Fibroblast of skin of right biceps (primary cell): ENCODE results near the gene BATF2.
"Not testable (repeated sequence)": the region's sequence is repeated elsewhere in the genome, so short reads cannot be mapped to it uniquely, and the experiment has no call there.

Experiments used
- DNase-seq: peaks from one replicate; pipeline ENCODE4 v3.0.0-alpha.2; 2013

The BATF2 gene, protein sequence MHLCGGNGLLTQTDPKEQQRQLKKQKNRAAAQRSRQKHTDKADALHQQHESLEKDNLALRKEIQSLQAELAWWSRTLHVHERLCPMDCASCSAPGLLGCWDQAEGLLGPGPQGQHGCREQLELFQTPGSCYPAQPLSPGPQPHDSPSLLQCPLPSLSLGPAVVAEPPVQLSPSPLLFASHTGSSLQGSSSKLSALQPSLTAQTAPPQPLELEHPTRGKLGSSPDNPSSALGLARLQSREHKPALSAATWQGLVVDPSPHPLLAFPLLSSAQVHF

DNA sequence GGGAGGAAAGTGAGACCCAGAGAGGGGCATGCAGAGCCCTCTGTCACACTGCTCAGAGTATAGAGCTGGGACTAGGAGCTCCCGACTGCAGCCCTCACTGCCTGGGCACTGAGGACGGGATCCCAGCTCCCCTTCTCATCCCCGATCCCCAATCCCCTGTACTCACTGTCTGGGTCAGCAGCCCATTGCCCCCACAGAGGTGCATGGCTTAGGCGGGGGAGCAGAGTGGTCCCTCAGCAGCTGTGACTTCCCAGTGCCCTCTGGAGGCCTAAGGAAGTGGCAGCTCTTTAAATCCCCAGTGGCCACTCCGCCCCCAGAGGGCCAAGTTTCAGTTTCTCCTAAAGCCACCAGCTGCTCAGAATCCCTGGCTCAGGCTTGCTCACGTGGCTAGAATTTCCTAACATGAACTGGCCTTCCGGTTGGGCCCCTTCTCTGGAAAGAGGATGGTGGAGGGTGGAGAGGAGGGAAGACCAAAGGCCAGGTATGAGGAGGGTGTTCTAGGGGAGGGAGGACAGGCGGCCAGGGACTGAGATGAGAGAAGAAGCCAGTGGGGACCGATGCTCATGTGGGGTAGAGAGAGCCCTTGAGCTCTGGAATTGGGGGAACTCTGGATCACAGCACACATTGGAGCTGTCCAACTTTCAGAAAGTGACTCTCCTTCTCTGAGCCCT lies at the start of gene BATF2:
Gene BATF2, minus strand, starts transcription at position 262 of the 671 bp plus-strand sequence. Its CDS starts 57 bp downstream, at position 205.
- peak; percentile 60 for DNase-seq

DNA sequence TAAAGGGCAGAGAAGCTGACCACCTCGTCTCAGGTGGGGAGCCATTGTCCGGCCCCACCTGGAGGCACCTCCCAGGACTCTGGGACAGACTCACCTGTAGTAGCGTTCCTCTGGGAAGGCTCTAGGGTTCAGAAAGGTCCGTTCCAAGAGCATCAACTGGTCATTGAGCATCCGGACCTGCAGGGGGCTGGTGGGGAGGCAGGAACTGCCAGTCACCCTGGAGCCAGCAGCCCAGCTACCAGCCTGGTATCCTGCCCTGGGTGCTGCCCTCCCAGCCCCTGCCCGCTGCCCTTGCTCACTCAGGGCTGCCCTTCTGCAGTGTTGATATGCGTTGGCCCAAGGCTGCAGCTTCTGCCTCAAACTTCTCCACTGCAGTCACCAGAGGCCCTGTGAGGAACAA lies 49.0 kb upstream of the BATF2 start:
- DNase-seq: no peak

DNA sequence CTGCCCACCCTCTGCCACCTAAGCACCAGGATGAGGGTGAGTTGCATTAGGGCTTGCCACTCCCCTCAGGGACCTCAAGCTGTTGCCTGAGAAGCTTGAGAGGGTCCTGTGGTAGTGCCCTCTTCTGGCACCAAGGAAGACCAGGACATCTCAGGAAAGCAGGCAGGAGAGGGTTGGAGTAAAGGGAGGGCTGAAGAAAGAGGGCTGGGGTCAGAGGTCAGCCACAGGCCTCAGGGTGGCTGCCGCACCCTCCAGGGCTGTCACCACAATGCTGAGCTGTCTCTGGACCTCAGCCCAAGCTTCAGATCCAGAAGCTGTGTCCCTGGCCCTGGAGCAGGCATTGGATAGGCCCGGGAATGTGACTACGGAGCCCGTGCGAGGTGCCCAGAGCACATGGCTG lies 48.3 kb upstream of the BATF2 start:
- no peak for DNase-seq

DNA sequence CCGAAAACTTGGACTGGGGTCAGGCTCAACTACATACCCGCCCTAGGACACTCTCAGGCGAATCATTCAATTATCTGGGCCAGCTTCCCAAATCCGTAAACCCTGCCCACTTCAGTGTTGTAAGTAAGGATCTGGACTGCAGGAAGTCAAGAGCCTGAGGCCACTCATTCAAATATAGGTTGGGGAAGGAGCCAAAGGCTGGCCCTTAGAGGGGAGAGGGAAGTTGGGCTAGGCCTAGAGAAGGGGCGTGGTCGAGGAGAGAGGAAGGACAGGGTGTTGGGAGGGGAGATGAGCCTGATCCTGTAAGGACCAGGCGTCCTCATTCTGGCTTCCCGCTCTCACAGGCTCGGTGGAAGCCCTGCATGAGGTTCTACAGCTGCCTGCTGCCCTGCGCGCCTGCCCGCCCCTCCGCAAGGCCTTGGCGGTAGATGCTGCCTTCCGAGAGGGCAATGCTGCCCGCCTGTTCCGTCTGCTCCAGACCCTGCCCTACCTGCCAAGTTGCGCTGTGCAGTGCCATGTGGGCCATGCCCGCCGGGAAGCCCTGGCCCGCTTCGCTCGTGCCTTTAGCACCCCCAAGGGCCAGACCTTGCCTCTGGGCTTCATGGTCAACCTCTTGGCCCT lies 47.2 kb upstream of the BATF2 start:
- peak; percentile 30 for DNase-seq

DNA sequence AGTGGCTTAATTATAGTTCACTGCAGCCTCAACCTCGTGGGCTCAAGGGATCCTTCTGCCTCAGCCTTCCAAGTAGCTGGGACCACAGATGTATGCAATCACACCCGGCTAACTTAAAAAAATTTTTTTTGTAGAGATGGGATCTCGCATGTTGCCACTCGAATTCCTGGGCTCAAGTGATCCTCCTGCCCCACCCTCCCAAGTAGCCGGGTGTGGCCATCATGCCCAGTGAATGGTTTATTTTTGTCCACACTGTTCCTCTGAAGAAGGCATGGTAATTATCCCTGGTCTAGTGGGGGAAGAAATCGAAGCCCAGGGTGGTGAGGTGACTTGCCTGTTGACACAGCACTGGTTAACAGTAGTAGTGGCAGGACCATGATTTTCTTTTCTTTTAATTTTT lies 46.1 kb upstream of the BATF2 start:
- DNase-seq: no peak

DNA sequence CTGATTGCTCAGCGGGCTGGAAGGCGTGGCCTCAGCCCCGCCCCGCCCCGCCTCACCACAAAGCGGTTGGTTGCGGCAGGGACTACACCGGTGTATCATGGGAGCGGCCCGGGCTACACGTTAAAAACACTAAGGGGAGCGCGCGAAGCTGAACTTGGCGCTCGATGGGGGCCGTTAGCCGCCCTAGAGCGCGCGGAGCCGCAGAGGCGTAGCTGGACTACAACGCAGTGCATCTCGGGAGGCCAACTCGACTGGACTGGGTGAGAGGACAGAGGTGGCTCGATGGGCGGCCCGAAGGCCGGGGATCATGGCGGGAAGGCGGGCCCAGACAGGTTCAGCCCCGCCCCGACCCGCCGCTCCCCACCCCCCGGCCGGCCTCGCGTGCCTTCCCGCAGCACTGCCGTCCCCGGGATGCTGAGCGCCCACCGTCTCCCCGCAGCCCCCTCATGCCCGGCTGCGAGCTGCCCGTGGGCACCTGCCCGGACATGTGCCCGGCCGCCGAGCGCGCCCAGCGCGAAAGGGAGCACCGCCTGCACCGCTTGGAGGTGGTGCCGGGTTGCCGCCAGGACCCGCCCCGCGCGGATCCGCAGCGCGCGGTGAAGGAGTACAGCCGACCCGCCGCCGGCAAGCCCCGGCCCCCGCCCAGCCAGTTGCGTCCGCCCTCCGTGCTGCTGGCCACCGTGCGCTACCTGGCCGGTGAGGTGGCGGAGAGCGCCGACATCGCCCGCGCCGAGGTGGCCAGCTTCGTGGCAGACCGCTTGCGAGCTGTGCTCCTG lies 44.3 kb upstream of the BATF2 start, which contains the start of gene SAC3D1:
Gene SAC3D1, plus strand, starts transcription at position 364 of the 776 bp plus-strand sequence. Its CDS starts 83 bp downstream, at position 447.
- peak; percentile 97 for DNase-seq

DNA sequence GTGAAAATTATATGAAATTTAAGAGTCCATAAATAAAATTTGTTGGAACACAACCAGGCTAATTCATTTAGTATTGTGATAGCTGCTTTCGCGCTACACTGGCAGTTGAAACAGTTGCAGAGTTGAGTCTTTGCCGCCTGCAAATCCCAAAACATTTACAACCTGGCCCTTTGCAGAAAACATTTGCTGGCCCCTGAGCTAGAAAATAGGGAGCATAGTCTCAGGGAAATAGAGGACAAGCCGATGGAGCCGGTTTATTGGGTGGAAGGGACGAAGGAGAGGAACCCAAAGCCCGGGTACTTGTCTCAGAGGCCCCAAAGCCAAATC lies 43.7 kb upstream of the BATF2 start:
- DNase-seq: no peak

DNA sequence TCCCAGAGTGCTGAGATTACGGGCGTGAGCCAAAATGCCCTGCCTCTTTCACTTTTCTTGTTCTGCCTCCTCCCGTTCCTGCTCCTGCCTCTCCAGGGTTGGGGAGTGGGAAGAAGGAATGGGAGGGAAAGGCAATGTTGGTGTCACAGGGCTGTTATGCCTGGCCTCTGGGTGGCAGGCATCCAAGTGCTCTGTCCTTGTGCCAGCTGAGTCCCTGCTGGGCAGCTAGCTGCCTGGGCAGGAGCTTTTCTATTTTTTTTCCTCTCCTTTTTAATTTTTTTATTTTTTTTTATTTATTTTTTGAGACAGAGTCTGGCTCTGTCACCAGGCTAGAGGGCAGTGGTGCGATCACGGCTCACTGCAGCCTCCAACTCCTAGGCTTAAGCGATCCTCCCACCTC lies 40.2 kb upstream of the BATF2 start:
- no peak for DNase-seq

DNA sequence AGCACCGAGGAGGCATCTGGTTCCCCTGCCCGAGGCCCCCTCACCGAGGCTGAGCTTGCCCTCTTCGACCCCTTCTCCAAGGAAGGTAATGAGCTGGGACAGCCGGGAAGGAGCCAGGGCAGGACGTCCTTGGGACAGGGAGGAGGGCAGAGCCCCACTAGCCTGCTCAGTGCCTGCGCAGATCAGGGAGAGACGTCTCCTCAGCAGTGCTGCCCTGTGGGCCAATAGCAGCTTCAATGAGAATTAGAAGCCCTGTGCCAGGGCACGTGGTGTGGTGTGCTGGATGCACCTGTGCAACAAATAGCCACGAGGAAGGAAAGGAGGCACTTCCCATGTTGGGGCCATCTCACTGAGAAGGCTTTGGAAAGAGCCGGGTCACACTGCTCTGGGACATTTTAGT lies 38.8 kb upstream of the BATF2 start:
- no peak for DNase-seq

DNA sequence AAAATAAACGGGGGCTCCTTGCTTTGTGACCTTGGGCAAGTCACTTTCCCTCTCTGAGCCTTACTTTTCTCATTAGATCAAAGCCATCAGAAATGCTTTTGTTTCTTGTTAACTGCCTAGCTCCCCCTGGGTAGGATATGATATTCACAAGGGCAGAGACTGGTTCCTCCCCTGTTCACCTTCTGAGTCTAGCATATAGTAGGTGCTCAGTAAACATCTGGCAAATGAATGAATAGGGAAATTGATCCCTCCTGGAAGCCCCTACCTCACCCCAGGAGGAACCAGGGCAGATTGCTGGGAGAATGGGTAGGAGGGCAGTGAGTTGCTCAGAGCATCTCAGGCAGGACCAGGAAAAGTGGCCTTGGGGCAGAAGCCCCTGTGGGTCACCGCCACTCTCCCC lies 37.7 kb upstream of the BATF2 start:
- DNase-seq: no peak

DNA sequence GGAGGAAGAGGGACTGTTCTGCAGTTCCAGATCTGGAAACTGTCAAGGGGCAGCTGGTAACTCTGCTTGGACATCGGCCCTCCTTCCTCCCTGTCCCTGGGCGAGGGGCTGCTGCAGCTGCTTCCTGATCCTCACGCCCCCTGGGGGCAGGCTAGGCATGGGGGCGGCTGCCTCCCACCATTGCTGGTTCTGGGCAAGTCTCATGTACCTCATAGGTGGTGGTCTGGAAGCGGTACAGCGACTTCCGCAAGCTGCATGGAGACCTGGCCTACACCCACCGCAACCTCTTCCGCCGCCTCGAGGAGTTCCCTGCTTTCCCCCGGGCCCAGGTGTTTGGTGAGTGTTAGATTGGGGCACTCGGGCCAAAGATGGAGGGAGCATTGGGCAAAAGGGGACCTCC lies 35.4 kb upstream of the BATF2 start:
- DNase-seq: no peak

DNA sequence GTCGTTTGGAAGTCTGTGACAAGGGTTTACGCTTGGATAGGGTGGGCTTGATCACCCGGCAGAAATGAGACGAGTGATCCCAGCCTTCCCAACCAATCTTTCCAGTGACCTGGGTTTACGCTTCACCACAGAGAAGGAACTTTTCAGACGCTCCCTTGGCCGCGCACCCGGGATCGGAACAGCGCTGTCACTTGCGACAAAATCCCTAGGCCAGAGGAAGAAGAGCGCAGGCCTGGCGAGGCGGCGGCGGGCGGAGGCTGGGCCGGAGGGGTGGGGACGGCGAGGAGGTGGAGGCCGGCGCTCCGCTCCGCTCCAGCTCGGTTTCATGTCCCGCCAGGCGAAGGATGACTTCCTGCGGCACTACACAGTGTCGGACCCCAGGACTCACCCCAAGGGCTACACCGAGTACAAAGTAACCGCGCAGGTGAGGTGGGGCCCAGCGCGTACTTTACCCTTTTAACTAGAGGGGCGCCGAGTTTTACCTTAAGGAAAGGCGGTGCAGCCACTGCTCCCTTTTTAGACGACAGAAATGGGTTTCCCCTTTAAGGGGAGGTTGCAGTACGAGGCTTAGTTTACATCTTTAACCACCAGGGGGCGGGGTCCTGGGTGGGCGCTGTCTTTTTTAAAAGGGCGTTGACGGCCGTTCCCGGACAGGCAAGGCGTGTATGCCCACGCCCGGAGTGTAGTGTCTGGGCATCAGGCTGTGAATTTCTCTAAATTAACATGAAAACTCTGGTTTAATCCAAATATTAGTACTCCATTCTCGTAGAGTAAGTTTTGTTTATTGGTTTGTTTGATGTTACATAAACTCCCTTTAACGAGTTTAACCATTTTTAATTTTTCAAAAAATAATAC lies 30.7 kb upstream of the BATF2 start, which contains the start of gene SNX15:
Gene SNX15, plus strand, starts transcription at position 227 of the 855 bp plus-strand sequence. Its CDS starts 99 bp downstream, at position 326.
- peak; percentile 97 for DNase-seq

DNA sequence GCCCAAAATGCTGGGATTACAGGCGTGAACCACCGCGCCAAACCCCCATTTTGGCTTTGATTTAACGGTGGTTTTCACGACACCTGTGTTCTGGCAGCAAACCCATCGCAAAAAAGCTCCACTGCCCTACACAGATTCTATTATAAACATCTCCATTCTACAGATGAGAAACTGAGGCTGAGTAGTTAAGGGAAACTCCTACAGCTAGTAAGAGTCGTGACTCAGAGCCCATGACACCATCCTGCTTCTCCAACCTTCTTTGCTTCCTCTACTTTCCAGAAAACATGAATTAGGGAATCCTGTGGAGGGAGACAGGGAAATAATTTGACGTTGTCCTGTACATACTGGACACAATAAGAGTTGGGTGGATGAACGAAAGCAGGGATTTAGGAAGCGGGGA lies 30.0 kb upstream of the BATF2 start:
- DNase-seq: no peak

DNA sequence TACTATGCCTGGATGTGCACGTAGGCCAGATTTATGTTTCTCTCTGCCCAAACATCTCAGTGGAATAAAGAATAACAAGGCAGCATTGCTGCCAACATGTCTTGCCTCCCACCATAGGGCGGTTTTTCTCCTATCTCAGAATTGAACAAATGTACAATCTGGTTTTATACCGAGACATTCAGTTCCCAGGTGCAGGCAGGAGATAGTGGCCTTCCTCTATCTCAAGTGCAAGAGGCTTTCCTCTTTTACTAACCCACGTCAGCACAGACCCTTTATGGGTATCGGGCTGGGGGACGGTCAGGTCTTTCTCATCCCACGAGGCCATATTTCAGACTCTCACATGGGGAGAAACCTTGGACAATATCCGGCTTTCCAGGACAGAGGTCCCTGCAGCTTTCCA lies 26.7 kb upstream of the BATF2 start:
- DNase-seq: not testable (repeated sequence)

DNA sequence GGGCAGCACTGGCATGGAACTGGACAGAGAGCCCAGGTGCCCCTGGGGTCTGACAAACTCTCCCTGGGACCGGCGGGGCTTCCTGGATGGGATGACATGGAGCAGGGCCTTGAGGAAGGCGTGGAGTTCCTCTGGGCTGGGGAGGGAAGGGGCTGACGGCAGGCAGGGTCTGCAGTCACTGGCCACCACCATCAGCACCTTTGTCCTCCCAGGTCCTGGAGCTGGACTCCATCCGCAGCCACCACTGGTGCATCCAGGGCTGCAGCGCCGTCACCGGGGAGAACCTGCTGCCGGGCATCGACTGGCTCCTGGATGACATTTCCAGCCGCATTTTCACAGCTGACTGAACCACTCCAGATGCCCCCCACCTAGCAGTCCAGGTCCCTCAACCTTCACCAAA lies 24.7 kb upstream of the BATF2 start:
- no peak for DNase-seq

DNA sequence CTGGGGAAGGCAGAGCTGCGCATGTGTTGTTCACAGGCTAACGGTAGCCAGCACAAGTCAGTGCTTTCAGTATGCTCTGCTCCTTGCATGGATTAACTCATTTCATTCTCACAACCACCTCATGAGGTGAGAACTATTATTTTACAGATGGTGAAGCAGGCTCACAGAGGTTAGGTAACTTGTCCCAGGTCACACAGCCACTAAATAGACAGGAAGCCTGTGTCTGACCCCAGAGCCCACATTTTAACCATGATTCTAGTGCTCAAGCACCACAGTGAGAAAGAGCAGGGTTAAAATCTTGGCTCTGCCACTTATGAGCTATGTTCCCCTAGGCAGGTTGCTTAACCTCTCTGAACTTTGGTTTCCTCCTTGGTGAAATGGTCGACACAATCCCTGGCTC lies 24.2 kb upstream of the BATF2 start:
- DNase-seq: no peak

DNA sequence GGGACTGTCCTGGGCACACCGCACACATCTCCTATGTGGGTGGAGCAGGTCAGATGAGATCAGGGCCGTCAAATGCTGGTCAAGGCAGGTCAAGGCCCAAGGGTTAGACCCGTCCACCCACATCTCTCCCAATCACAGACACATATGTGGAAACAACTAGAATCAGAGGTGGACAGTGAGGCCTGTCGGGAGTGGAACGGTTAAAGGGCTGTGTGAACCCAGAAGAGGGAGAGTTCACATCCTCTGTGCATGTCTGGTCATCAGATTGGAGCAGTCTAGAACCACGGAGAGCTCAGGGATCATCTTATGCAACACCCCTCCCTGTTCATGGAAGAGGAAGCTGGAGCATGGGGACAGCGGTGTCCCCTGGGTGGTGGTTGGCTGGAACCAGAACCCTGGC lies 23.1 kb upstream of the BATF2 start:
- DNase-seq: no peak

DNA sequence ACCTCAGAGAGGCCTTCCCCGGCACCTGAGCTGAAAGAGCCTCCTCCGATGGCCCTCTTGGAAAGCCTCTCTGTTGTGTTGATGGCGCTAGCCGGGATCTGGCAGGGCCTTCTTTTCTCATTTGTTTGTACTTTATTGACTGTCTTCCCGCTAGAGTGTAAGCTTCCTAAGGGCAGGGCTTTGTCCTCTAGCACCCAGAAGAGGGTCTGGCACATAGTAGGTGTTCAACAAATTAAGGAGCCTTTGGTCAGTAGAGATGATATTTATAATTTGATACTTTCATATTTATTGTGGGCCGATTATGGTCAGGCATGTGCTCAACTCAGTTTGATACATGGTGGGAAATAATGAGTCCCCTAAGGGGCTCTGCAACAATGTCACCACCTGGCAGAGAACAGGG lies 21.2 kb upstream of the BATF2 start:
- no peak for DNase-seq

DNA sequence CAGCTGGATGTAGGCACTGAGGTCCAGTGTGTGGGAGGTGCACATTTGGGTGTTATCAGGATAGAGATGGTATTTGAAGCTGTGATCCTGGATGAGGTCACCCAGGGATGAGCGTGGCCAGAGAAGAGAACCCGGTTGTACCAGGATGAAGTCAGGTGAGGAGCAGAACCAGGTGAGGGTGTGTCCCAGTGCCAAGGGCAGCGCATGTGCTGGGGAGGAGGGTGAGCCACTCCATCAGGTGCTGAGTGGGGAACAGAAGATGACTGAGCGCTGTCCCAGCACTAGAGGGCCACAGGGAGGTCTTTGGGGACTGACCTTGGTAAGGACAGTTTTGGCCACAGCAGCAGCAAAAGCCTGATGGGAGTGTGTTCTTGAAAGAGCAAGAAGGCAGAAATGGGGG lies 19.9 kb upstream of the BATF2 start:
- no peak for DNase-seq

DNA sequence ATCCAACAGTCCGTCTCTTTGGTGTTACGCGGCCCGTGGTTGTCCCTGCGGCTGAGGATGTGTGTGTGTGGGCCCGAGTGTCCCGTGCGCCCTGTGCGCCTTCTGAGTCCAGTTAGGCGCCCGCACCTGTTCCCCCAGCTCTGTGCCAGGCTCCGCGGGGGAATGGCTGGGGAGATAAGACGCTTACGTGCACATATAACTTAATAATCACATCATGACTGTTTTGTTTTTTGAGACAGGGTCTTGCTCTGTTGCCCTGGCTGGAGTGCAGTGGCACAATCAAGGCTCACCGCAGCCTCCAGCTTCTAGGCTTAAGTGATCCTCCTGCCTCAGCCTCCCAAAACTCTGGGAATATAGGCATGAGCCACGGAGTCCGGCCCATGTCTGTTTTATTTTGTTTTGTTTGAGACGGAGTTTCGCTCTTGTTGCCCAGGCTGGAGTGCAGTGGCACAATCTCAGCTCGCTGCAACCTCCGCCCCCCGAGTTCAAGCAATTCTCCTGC lies 18.0 kb upstream of the BATF2 start:
- DNase-seq: no peak

DNA sequence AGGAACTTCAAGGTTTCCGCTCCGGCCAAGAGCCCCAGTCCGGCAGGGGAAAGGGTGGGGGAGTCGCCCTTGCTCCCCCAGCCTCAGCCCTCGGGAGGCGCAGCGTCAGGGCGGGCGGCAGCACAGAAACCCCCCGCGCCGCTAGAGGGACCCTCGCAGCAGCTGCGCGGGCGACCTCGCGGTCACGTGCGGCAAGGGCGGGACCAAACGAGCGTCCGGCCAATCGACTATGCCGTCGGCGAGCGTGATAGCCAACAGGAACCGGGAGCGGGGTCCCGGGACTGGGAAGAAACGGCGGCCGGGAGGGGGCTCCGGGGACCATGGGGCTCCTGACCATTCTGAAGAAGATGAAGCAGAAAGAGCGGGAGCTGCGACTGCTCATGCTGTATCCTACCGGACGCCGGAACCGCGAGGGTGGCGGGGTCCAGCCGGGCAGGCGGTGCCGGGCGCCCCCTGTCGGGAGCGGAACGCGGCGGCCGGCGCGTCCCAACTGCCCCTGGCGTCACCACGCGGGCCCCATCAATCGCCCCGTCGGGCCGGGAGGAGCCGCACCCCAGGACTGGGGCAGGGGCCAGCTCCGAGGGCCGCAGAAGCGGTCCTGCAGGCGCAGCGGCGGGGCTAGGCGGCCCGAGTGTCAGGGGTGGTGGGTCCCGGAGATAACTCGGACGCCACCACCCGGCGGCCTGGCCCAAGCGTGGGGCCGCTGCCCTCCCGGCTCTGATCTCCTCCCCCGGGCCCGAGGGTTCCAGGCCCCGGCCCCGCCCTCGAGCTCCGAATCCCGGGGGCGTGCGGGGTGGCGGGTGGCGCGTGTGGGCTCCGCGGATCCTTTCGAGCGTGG lies 17.3 kb upstream of the BATF2 start, which contains the start of gene ARL2:
Gene ARL2, plus strand, starts transcription at position 273 of the 838 bp plus-strand sequence. Its CDS starts 48 bp downstream, at position 321.
- DNase-seq: peak; percentile 94
